ENCODE measurements around the gene KIAA0232.

The KIAA0232 gene

GRCh38 chr4:6893449-6894085 lies 111.0 kb downstream of the KIAA0232 start:
- no peaks in the 10 kb centered on the region for H3K9me3 ChIP-seq (ENCODE audit: insufficient read depth, low read length)
- no peaks in the 10 kb centered on the region for H3F3A ChIP-seq (ENCODE audit: insufficient read depth)
- no peak for TF ChIP-seq EZH2phosphoT487 (conservative IDR thresholded peaks at IDR 0.05; ENCODE audit: low read length)
- TF ChIP-seq, protein P1, sequence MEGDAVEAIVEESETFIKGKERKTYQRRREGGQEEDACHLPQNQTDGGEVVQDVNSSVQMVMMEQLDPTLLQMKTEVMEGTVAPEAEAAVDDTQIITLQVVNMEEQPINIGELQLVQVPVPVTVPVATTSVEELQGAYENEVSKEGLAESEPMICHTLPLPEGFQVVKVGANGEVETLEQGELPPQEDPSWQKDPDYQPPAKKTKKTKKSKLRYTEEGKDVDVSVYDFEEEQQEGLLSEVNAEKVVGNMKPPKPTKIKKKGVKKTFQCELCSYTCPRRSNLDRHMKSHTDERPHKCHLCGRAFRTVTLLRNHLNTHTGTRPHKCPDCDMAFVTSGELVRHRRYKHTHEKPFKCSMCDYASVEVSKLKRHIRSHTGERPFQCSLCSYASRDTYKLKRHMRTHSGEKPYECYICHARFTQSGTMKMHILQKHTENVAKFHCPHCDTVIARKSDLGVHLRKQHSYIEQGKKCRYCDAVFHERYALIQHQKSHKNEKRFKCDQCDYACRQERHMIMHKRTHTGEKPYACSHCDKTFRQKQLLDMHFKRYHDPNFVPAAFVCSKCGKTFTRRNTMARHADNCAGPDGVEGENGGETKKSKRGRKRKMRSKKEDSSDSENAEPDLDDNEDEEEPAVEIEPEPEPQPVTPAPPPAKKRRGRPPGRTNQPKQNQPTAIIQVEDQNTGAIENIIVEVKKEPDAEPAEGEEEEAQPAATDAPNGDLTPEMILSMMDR (IDR thresholded peaks at IDR 0.05; ENCODE audit: insufficient read depth, low read length, poor library complexity, severe bottlenecking), result no peak
- H3K4me3 ChIP-seq (ENCODE audit: insufficient read depth, low read length, poor library complexity, severe bottlenecking), result no peak overlapping the region
- H2AFZ ChIP-seq (ENCODE audit: low read depth, low read length, severe bottlenecking), result no peak overlapping the region
- H3K9ac ChIP-seq (ENCODE audit: low read length), result no peak overlapping the region
- no peaks in the 10 kb centered on the region for H3K36me3 ChIP-seq (ENCODE audit: low read length)
- no peaks in the 10 kb centered on the region for H3K27me3 ChIP-seq (ENCODE audit: low read length)
- no peaks in the 10 kb centered on the region for H3K9me2 ChIP-seq (replicated peaks; ENCODE audit: insufficient read depth, low read length)
- no peak overlapping the region for H3K4me2 ChIP-seq (ENCODE audit: low read depth, low read length, poor library complexity, severe bottlenecking)
- no peaks in the 10 kb centered on the region for H4K20me1 ChIP-seq (ENCODE audit: low read depth, low read length)
- H3K27ac ChIP-seq (ENCODE audit: low read depth, low read length), result no peak overlapping the region
- H3K79me2 ChIP-seq (ENCODE audit: insufficient read depth, low read length), result no peaks in the 10 kb centered on the region

DNA sequence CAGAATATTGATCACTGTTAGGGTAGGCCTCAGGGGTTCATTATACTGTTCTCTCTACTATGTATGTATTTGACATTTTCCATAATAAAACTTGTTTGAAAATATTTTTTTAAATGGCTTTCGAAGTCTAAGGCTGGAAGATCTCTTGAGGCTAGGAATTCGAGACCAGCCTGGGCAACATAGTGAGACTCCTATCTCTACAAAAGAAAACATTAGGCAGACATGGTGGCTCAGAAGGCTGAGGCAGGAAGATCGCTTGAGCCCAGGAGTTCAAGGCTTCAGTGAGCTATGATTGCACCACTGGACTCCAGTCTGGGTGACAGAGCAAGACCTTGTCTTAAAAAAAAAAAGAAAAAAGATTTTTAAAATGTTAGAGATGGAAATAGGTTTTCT lies 111.6 kb downstream of the KIAA0232 start:
- no peak for TF ChIP-seq EZH2phosphoT487 (conservative IDR thresholded peaks at IDR 0.05; ENCODE audit: low read length)
- TF ChIP-seq, protein P1 (IDR thresholded peaks at IDR 0.05; ENCODE audit: insufficient read depth, low read length, poor library complexity, severe bottlenecking), result no peak

DNA sequence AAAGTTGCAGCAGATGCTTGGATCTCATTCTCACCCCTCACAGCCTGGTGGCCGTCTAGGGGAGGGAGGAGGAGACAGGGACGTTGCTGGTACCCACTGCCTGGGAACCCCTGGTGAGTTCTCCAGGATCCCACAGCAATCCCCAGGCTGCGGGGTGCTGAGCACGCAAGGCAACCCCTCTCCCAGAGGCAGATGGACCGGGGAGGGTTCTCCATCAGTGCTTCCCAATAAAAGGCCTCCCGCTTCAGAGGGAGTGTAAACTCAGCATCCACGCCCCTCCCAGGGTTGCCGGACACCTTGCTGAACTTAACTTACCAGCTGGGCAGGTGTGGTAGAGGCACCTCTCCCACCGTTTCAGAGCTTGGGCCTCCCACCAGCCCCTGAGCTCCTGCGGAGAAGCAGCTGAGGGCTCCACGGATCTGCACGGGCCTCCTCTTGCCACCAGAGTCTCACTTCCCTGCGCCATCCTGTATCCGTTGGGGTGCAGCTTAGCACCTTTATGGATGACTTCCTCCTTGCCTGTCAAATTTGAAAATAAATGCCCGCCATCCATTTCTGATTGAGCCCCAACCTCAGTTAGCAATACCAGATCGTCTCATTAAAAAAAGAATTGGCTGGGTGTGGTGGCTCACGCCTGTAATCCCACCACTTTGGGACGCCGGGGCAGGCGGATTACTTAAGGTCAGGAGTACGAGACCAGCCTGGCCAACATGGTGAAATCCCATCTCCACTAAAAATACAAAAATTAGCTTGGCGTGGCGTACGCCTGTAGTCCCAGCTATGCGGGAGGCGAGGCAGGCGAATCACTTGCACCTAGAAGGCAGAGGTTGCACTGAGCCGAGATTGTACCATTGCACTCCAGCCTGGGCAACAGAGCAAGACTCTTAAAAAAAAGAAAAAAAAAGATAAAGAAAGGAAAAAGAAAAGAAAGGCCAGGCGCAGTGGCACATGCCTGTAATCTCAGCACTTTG lies 112.3 kb downstream of the KIAA0232 start:
- Histone ChIP-seq H3K9me2 (replicated peaks; ENCODE audit: insufficient read depth, low read length) (no peaks in the 10 kb centered on the region), H3K36me3 (ENCODE audit: low read length) (no peaks in the 10 kb centered on the region), H3K27me3 (ENCODE audit: low read length) (no peaks in the 10 kb centered on the region), H3K79me2 (ENCODE audit: insufficient read depth, low read length) (no peaks in the 10 kb centered on the region), H3K27ac (ENCODE audit: low read depth, low read length) (no peak overlapping the region), H4K20me1 (ENCODE audit: low read depth, low read length) (no peaks in the 10 kb centered on the region), H3K4me3 (ENCODE audit: insufficient read depth, low read length, poor library complexity, severe bottlenecking) (no peak overlapping the region), H3K4me2 (ENCODE audit: low read depth, low read length, poor library complexity, severe bottlenecking) (no peak overlapping the region), H3K9ac (ENCODE audit: low read length) (no peak overlapping the region), H3K9me3 (ENCODE audit: insufficient read depth, low read length) (no peaks in the 10 kb centered on the region), H2AFZ (ENCODE audit: low read depth, low read length, severe bottlenecking) (no peak overlapping the region), H3F3A (ENCODE audit: insufficient read depth) (no peaks in the 10 kb centered on the region)
- TF ChIP-seq EZH2phosphoT487 (conservative IDR thresholded peaks at IDR 0.05; ENCODE audit: low read length), result no peak
- TF ChIP-seq, protein P1 (IDR thresholded peaks at IDR 0.05; ENCODE audit: insufficient read depth, low read length, poor library complexity, severe bottlenecking), result no peak

More for the DNA sequence above, 111.6 kb downstream of the KIAA0232 start:
- H3K4me3 ChIP-seq (ENCODE audit: insufficient read depth, low read length, poor library complexity, severe bottlenecking), result no peak overlapping the region
- H3K9ac ChIP-seq (ENCODE audit: low read length), result no peak overlapping the region
- H3K27ac ChIP-seq (ENCODE audit: low read depth, low read length), result no peak overlapping the region
- no peaks in the 10 kb centered on the region for H3K27me3 ChIP-seq (ENCODE audit: low read length)
- no peak overlapping the region for H3K4me2 ChIP-seq (ENCODE audit: low read depth, low read length, poor library complexity, severe bottlenecking)
- H3F3A ChIP-seq (ENCODE audit: insufficient read depth), result no peaks in the 10 kb centered on the region
- H3K9me3 ChIP-seq (ENCODE audit: insufficient read depth, low read length), result no peaks in the 10 kb centered on the region
- no peaks in the 10 kb centered on the region for H3K9me2 ChIP-seq (replicated peaks; ENCODE audit: insufficient read depth, low read length)
- no peaks in the 10 kb centered on the region for H4K20me1 ChIP-seq (ENCODE audit: low read depth, low read length)
- H3K36me3 ChIP-seq (ENCODE audit: low read length), result no peaks in the 10 kb centered on the region
- H2AFZ ChIP-seq (ENCODE audit: low read depth, low read length, severe bottlenecking), result no peak overlapping the region
- no peaks in the 10 kb centered on the region for H3K79me2 ChIP-seq (ENCODE audit: insufficient read depth, low read length)

Data from SU-DHL-6 (cell line).